Endothelial cell of umbilical vein (primary cell): ENCODE measurements around the gene TCEANC. TPM values are rescaled to one million over a fixed set of nuclear protein-coding genes. Genes with fewer than 3 reads are reported as not detected.

ENCODE experiments used
- BruUV-seq: library from RNA; stranded (reverse); fragments of 400-500 nt; replicated peaks from 2 replicates; lab custom pipeline; 2021; lab: Mats Ljungman, UMichigan
- CTCF ChIA-PET: fragments of 300-600, 350-600 bp; sonication (Branson Sonifier 250); formaldehyde crosslinking; loops from one replicate; lab custom pipeline; 2021; ENCODE audit warnings: antibody characterized with exemption, inconsistent platforms; lab: Charles Lee
- POLR2A ChIA-PET: fragments of 300-600, 350-600 bp; sonication (Branson Sonifier 250); formaldehyde crosslinking; loops from one replicate; lab custom pipeline; 2021; ENCODE audit warnings: antibody characterized with exemption, inconsistent platforms; lab: Charles Lee
- DNase-seq: peaks from one replicate; pipeline ENCODE4 v3.0.0-alpha.2; 2011; ENCODE audit warnings: low read depth, low spot score
- FAIRE-seq: peaks from 2 replicates; lab custom pipeline; 2011; peaks lifted over from hg19 to GRCh38; lab: Jason Lieb, UNC
- H2AFZ ChIP-seq: 2 replicates; pipeline ENCODE4 v1.6.0; 2012; ENCODE audit warnings: low read depth, low read length, control low read depth, inconsistent platforms
- H3K27ac ChIP-seq: 2 replicates; pipeline ENCODE4 v1.5.1; 2011; ENCODE audit warnings: low read depth, mild to moderate bottlenecking, control low read depth, low read length, moderate library complexity; ENCODE audit not compliant: insufficient read depth
- H3K27me3 ChIP-seq, 2 experiments: 2 replicates each; pipeline versions ENCODE4 v1.6.0 to v1.6.1; 2011; ENCODE audit warnings: low read length in 2 of 2, mixed read lengths in 1 of 2; ENCODE audit not compliant: control insufficient read depth in 2 of 2, insufficient read depth in 2 of 2
- H3K36me3 ChIP-seq, 2 experiments: 2 replicates in 1 of 2; 3 replicates in 1 of 2; pipeline ENCODE4 v1.5.1; 2011; ENCODE audit warnings: low read length in 2 of 2, mild to moderate bottlenecking in 1 of 2, moderate library complexity in 1 of 2; ENCODE audit not compliant: control insufficient read depth in 2 of 2, insufficient read depth in 2 of 2; ENCODE audit errors: extremely low read depth in 1 of 2
- H3K4me1 ChIP-seq: 3 replicates; pipeline ENCODE4 v1.5.1; 2011; ENCODE audit warnings: mild to moderate bottlenecking, low read length; ENCODE audit not compliant: control insufficient read depth, insufficient read depth; ENCODE audit errors: extremely low read depth
- H3K4me2 ChIP-seq: 2 replicates; pipeline ENCODE4 v1.6.1; 2011; ENCODE audit warnings: low read length, control low read depth, mixed read lengths; ENCODE audit not compliant: insufficient read depth
- H3K4me3 ChIP-seq, 3 experiments: fragments of 200-600 bp in 1 of 3; sonication (generic), shearing (Covaris generic) in 1 of 3; replicated peaks in 1 of 3; 2 replicates each; pipeline ENCODE4 v1.5.1; 2011 to 2016; ENCODE audit warnings: control low read depth in 3 of 3, low read length in 3 of 3, mild to moderate bottlenecking in 2 of 3, inconsistent platforms in 1 of 3, low read depth in 1 of 3, moderate library complexity in 1 of 3; ENCODE audit not compliant: insufficient read depth in 1 of 3
- H3K79me2 ChIP-seq: 2 replicates; pipeline ENCODE4 v1.6.0; 2012; ENCODE audit warnings: low read length, inconsistent platforms; ENCODE audit not compliant: control insufficient read depth, insufficient read depth
- H3K9ac ChIP-seq: replicated peaks from 2 replicates; pipeline ENCODE3; 2011; ENCODE audit warnings: low read length, control low read depth; ENCODE audit not compliant: insufficient read depth; ENCODE audit errors: extremely low read depth
- H3K9me1 ChIP-seq: replicated peaks from 3 replicates; pipeline ENCODE4 v1.6.0; 2011; ENCODE audit warnings: mild to moderate bottlenecking, low read length; ENCODE audit not compliant: control insufficient read depth, insufficient read depth; ENCODE audit errors: extremely low read depth
- H3K9me3 ChIP-seq: replicated peaks from 2 replicates; pipeline ENCODE4 v1.5.1; 2012; ENCODE audit warnings: low read length, inconsistent platforms; ENCODE audit not compliant: control insufficient read depth, insufficient read depth
- H4K20me1 ChIP-seq: replicated peaks from 2 replicates; pipeline ENCODE3; 2011; ENCODE audit warnings: mild to moderate bottlenecking, low read length; ENCODE audit not compliant: control insufficient read depth, insufficient read depth; ENCODE audit errors: extremely low read depth
- CTCF ChIP-seq, 2 donors: IDR thresholded peaks; 1 replicate in 1 of 2; 2 replicates in 1 of 2; pipeline ENCODE4 v1.5.1; 2011; ENCODE audit warnings: low read length in 2 of 2, mild to moderate bottlenecking in 2 of 2, moderate library complexity in 2 of 2, control low read depth in 1 of 2, inconsistent platforms in 1 of 2, low read depth in 1 of 2; ENCODE audit not compliant: insufficient read depth in 1 of 2; ENCODE audit errors: extremely low read depth in 1 of 2
- EZH2 ChIP-seq: IDR thresholded peaks from 2 replicates; pipeline ENCODE4 v1.6.1; 2012; ENCODE audit warnings: borderline replicate concordance, low read depth, mild to moderate bottlenecking, moderate library complexity, low read length, inconsistent platforms; ENCODE audit not compliant: severe bottlenecking
- FOS ChIP-seq: IDR thresholded peaks from 2 replicates; pipeline ENCODE4 v1.6.1; 2011; ENCODE audit warnings: mild to moderate bottlenecking, low read length, moderate library complexity, borderline replicate concordance; ENCODE audit not compliant: insufficient read depth
- GATA2 ChIP-seq: IDR thresholded peaks from 2 replicates; pipeline ENCODE4 v1.7.0; 2011; ENCODE audit warnings: low read depth, mild to moderate bottlenecking, moderate library complexity, mixed read lengths, low read length; ENCODE audit not compliant: insufficient read length, insufficient read depth
- JUN ChIP-seq: IDR thresholded peaks from 2 replicates; pipeline ENCODE4 v1.6.1; 2011; ENCODE audit warnings: borderline replicate concordance, low read depth; ENCODE audit not compliant: insufficient read length, insufficient read depth
- MYC ChIP-seq: IDR thresholded peaks from one replicate; pipeline ENCODE4 v1.6.1; 2011; ENCODE audit warnings: mild to moderate bottlenecking, low read depth, low read length
- POLR2A ChIP-seq: IDR thresholded peaks from 2 replicates; pipeline ENCODE4 v1.6.1; 2012; ENCODE audit warnings: low read depth, mild to moderate bottlenecking, control low read depth, low read length
- POLR2AphosphoS5 ChIP-seq: IDR thresholded peaks from 2 replicates; pipeline ENCODE4 v1.6.1; 2012; ENCODE audit warnings: low read depth, mild to moderate bottlenecking, control low read depth, low read length, moderate library complexity; ENCODE audit not compliant: insufficient read depth
- dilution Hi-C: fragments of 300-500 bp; cut with MboI; formaldehyde crosslinking; loops from one replicate; pipeline ENCODE4 v1.15.0; 2019; ENCODE audit warnings: low sequenced_read_pairs; ENCODE audit not compliant: extremely low pct_ligation_motif_present
- intact Hi-C: fragments of 100-400 bp; cut with micrococcal nuclease; formaldehyde crosslinking; loops from one replicate; pipeline ENCODE4 v1.10.0; 2022
- polyA plus RNA-seq, 4 experiments: library from polyadenylated mRNA; depleted of rRNA in 3 of 4; stranded (reverse) in 3 of 4; unstranded in 1 of 4; fragments of >200 nt; gene quantifications; 2 replicates each; pipeline versions ENCODE4 v1.2.1 to v1.2.3, GENCODE V29; 2011 to 2012; ENCODE audit warnings: missing spikeins in 1 of 4
- total RNA-seq: library from RNA; stranded (reverse); gene quantifications from 2 replicates; pipeline ENCODE4 v1.2.3, GENCODE V29; 2021
- TF ChIP-seq, protein P1 (sequence below): IDR thresholded peaks from 2 replicates; pipeline ENCODE4 v1.6.1; 2011; ENCODE audit not compliant: insufficient read depth, insufficient read length

TCEANC gene
- total and polyA plus RNA-seq, 2 donors (not counting 3 experiments of a cell fraction or from before 2014, with no cell fraction given) = 0.32 to 0.75 TPM

- no peaks in the 10 kb centered on the region for H4K20me1 ChIP-seq
- no TSS peak for BruUV-seq
- no peak overlapping the region for H3K4me2 ChIP-seq
- no peaks in the 10 kb centered on the region for H3K79me2 ChIP-seq
- DNase-seq (no peak), FAIRE-seq (no peak)
- no peaks in the 10 kb centered on the region for H3K27me3 ChIP-seq
- ChIA-PET POLR2A (no interaction called here), CTCF (no interaction called here)
- H3K9ac ChIP-seq = no peak overlapping the region
- H2AFZ ChIP-seq = no peak overlapping the region
- peaks cover 10% of the 10 kb centered on the region for H3K4me1 ChIP-seq
- dilution Hi-C loops = no loop called here
- H3K9me1 ChIP-seq = no peaks in the 10 kb centered on the region
- H3K9me3 ChIP-seq = no peaks in the 10 kb centered on the region
- intact Hi-C loops = no loop called here
- TF ChIP-seq FOS (no peak), POLR2AphosphoS5 (no peak), EZH2 (no peak), CTCF (IDR thresholded peaks at IDR 0.05; ENCODE audit: extremely low read depth in 1 of 2, insufficient read depth in 1 of 2, low read depth in 1 of 2, low read length in 2 of 2) (no peak)
- TF ChIP-seq, protein P1, sequence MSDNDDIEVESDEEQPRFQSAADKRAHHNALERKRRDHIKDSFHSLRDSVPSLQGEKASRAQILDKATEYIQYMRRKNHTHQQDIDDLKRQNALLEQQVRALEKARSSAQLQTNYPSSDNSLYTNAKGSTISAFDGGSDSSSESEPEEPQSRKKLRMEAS = no peak
- no peak overlapping the region for H3K4me3 ChIP-seq
- H3K27ac ChIP-seq = no peak overlapping the region
- H3K36me3 ChIP-seq = no peaks in the 10 kb centered on the region
These were observed 3.1 kb upstream of the TCEANC start for GRCh38 chrX:13649838-13650237.

DNA sequence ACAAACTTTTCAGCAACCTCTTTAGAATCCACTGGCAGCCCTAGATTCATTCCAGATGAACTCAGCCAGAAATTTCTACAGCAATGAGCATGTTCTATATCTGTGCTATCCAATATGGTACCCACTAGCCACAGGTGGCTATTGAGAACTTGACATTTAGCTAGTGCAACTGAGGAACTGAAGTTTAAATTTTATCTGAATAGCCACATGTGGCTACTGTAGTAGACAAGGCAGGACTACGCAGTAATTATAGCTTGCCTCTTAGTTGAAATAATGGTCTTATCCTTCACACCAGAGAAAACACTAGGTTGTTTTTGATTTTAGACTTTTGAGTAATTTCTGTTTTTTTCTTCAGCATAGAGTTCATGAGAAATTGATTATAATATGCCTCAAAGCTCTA is 2.6 kb upstream of the TCEANC start:
- FAIRE-seq = no peak
- no peaks in the 10 kb centered on the region for H4K20me1 ChIP-seq
- H3K9me1 ChIP-seq = no peaks in the 10 kb centered on the region
- no peak overlapping the region for H3K4me3 ChIP-seq
- DNase-seq = no peak
- H3K27me3 ChIP-seq = no peaks in the 10 kb centered on the region
- intact Hi-C loops = no loop called here
- BruUV-seq = no TSS peak
- no peak overlapping the region for H3K4me2 ChIP-seq
- no peaks in the 10 kb centered on the region for H3K9me3 ChIP-seq
- no peak overlapping the region for H3K27ac ChIP-seq
- no peaks in the 10 kb centered on the region for H3K79me2 ChIP-seq
- POLR2A ChIA-PET = no interaction called here
- peaks cover 10% of the 10 kb centered on the region for H3K4me1 ChIP-seq
- CTCF ChIA-PET = no interaction called here
- H3K36me3 ChIP-seq = no peaks in the 10 kb centered on the region
- H3K9ac ChIP-seq = no peak overlapping the region
- TF ChIP-seq JUN (no peak), CTCF (IDR thresholded peaks at IDR 0.05; ENCODE audit: extremely low read depth in 1 of 2, insufficient read depth in 1 of 2, low read depth in 1 of 2, low read length in 2 of 2) (no peak), GATA2 (no peak), MYC (no peak), FOS (no peak), POLR2AphosphoS5 (no peak), POLR2A (no peak), EZH2 (no peak)
- TF ChIP-seq, protein P1 = no peak
- H2AFZ ChIP-seq = no peak overlapping the region
- dilution Hi-C loops = no loop called here
